HepG2 (cell line): Measurements from ENCODE around the gene OR52H1. TPM values are rescaled to one million over a fixed set of nuclear protein-coding genes. Genes with fewer than 3 reads are reported as not detected.

Experiments used
- ATAC-seq: fragments of 200-7000 bp; cut with Tn5 transposase; 3 replicates; pipeline ENCODE4 v1.9.1; 2020; ENCODE audit warnings: mild to moderate bottlenecking, moderate library complexity
- BruUV-seq: library from RNA; stranded (reverse); fragments of 400-500 nt; replicated peaks from 2 replicates; lab custom pipeline; 2021; lab: Mats Ljungman, UMichigan
- CTCF ChIA-PET: fragments of 300-600 bp; formaldehyde crosslinking; extraction: SDS; loops from one replicate; lab custom pipeline; 2021; ENCODE audit warnings: low total read pairs, inconsistent platforms, low intra/inter-chr PET ratio; lab: Yijun Ruan, JAX
- POLR2A ChIA-PET: fragments of 350-600 bp; sonication (Branson Sonifier 250); formaldehyde crosslinking; loops from one replicate; lab custom pipeline; 2020; ENCODE audit warnings: antibody characterized with exemption, inconsistent platforms; lab: Yijun Ruan, JAX
- DNase-seq: peaks from one replicate; pipeline ENCODE4 v3.0.0-alpha.2; 2015; ENCODE audit warnings: low spot score
- FAIRE-seq: peaks from 3 replicates; lab custom pipeline; 2011; peaks lifted over from hg19 to GRCh38; lab: Jason Lieb, UNC
- H2AFZ ChIP-seq: one replicate; pipeline ENCODE4 v1.6.1; 2011; ENCODE audit warnings: low read length, inconsistent platforms
- H3K27ac ChIP-seq: fragments of 300-600 bp; 3 replicates; pipeline ENCODE4 v1.8.0; 2011; ENCODE audit warnings: mixed run types, mild to moderate bottlenecking, mixed read lengths, low read length, inconsistent platforms; ENCODE audit not compliant: insufficient read depth; ENCODE audit errors: extremely low read length
- H3K27me3 ChIP-seq, 2 experiments: fragments of 200-600 bp in 1 of 2; 2 replicates in 1 of 2; 3 replicates in 1 of 2; pipeline versions ENCODE4 v1.6.0 to v1.8.0; 2011; ENCODE audit warnings: low read length in 2 of 2, mild to moderate bottlenecking in 2 of 2, moderate library complexity in 2 of 2, inconsistent platforms in 1 of 2; ENCODE audit not compliant: insufficient read depth in 2 of 2, control insufficient read depth in 1 of 2
- H3K36me3 ChIP-seq, 2 experiments: fragments of 200-600 bp in 1 of 2; replicated peaks in 1 of 2; 2 replicates in 1 of 2; 3 replicates in 1 of 2; pipeline versions ENCODE4 v1.5.1 to v1.8.0; 2011; ENCODE audit warnings: low read length in 2 of 2, inconsistent platforms in 1 of 2; ENCODE audit not compliant: insufficient read depth in 2 of 2, control insufficient read depth in 1 of 2
- H3K4me1 ChIP-seq: 2 replicates; pipeline ENCODE4 v1.5.1; 2012; ENCODE audit warnings: low read length, inconsistent platforms; ENCODE audit not compliant: insufficient read depth
- H3K4me2 ChIP-seq: 2 replicates; pipeline ENCODE4 v1.6.0; 2011; ENCODE audit warnings: low read depth, low read length, inconsistent platforms
- H3K4me3 ChIP-seq, 3 experiments: fragments of 200-600 bp in 1 of 3; sonication (generic), shearing (Covaris generic) in 1 of 3; replicated peaks in 1 of 3; 2 replicates each; pipeline ENCODE4 v1.5.1; 2011 to 2016; ENCODE audit warnings: low read length in 3 of 3, inconsistent platforms in 2 of 3, low read depth in 2 of 3, mild to moderate bottlenecking in 2 of 3, control low read depth in 1 of 3, mixed read lengths in 1 of 3; ENCODE audit not compliant: insufficient read depth in 1 of 3
- H3K79me2 ChIP-seq: one replicate; pipeline ENCODE4 v1.6.1; 2011; ENCODE audit warnings: low read length, inconsistent platforms; ENCODE audit not compliant: insufficient read depth
- H3K9ac ChIP-seq: 2 replicates; pipeline ENCODE4 v1.6.0; 2011; ENCODE audit warnings: mild to moderate bottlenecking, low read depth, low read length, inconsistent platforms; ENCODE audit not compliant: insufficient read depth
- H3K9me3 ChIP-seq: 2 replicates; pipeline ENCODE4 v1.5.1; 2012; ENCODE audit warnings: mild to moderate bottlenecking, low read length
- H4K20me1 ChIP-seq: 2 replicates; pipeline ENCODE4 v1.6.0; 2011; ENCODE audit warnings: inconsistent platforms, mild to moderate bottlenecking, low read length, moderate library complexity; ENCODE audit not compliant: insufficient read depth
- BCL3 ChIP-seq: sonication (generic); formaldehyde crosslinking; IDR thresholded peaks from 2 replicates; pipeline ENCODE4 v1.5.1; 2020; ENCODE audit warnings: mild to moderate bottlenecking, missing genetic modification reagents, moderate library complexity
- BHLHE40 ChIP-seq: IDR thresholded peaks from 2 replicates; pipeline ENCODE4 v1.6.1; 2011; ENCODE audit warnings: low read length, improper control_type of control experiment
- CEBPB ChIP-seq: IDR thresholded peaks from 2 replicates; pipeline ENCODE4 v1.6.1; 2011; ENCODE audit warnings: low read depth, low read length, improper control_type of control experiment, borderline replicate concordance
- PHF8 ChIP-seq: sonication (generic); formaldehyde crosslinking; IDR thresholded peaks from 2 replicates; pipeline ENCODE4 v1.5.0; 2020; ENCODE audit warnings: missing genetic modification reagents
- RFX1 ChIP-seq: fragments of 450-650 bp; IDR thresholded peaks from 2 replicates; pipeline ENCODE4 v1.6.1; 2017
- SATB2 ChIP-seq: sonication (generic); formaldehyde crosslinking; IDR thresholded peaks from 2 replicates; pipeline ENCODE4 v1.5.0; 2020; ENCODE audit warnings: missing genetic modification reagents
- SMYD3 ChIP-seq: sonication (generic); formaldehyde crosslinking; IDR thresholded peaks from 2 replicates; pipeline ENCODE4 v1.8.1; 2023; ENCODE audit warnings: mild to moderate bottlenecking, missing genetic modification reagents
- SRSF1 ChIP-seq: fragments of 200-400 bp; formaldehyde crosslinking; optimal IDR thresholded peaks from 2 replicates; pipeline ENCODE3; 2017; ENCODE audit warnings: mild to moderate bottlenecking, low read depth, low read length, moderate library complexity
- TEF ChIP-seq: sonication (generic); formaldehyde crosslinking; IDR thresholded peaks from 2 replicates; pipeline ENCODE4 v1.5.0; 2020; ENCODE audit warnings: missing genetic modification reagents
- ZKSCAN1 ChIP-seq: fragments of 150-350 bp; IDR thresholded peaks from 2 replicates; pipeline ENCODE4 v1.6.1; 2014; ENCODE audit warnings: low read length
- ZNF713 ChIP-seq: sonication (generic); formaldehyde crosslinking; IDR thresholded peaks from 2 replicates; pipeline ENCODE4 v1.4.0; 2020; ENCODE audit warnings: mild to moderate bottlenecking, missing genetic modification reagents
- ZNF850 ChIP-seq: sonication (generic); formaldehyde crosslinking; conservative IDR thresholded peaks from 2 replicates; pipeline ENCODE4 v1.9.0; 2021; ENCODE audit warnings: mild to moderate bottlenecking, missing genetic modification reagents
- WGBS: methylation state at CpG from one replicate; pipeline ENCODE4 v1.1.6; 2017; ENCODE audit warnings: low lambda C conversion rate; 5-methylcytosine and 5-hydroxymethylcytosine counted together
- in situ Hi-C: cut with HindIII; loops from 2 replicates; pipeline ENCODE4 v1.10.0; 2017; ENCODE audit warnings: low pct_unique_long_range_greater_than_20kb; ENCODE audit not compliant: extremely low pct_ligation_motif_present
- intact Hi-C: fragments of 100-400 bp; cut with micrococcal nuclease; formaldehyde crosslinking; loops from one replicate; pipeline ENCODE4 v1.10.0; 2022; ENCODE audit not compliant: unreplicated experiment
- polyA plus RNA-seq, 8 experiments: library from polyadenylated mRNA; depleted of rRNA in 3 of 8; stranded (reverse) in 7 of 8; unstranded in 1 of 8; fragments of >200 nt; fragmentation: Illumina TruSeq in 4 of 8; extraction: Trizol in 4 of 8; gene quantifications; 2 replicates each; pipeline versions ENCODE4 v1.2.1 to v1.2.3, GENCODE V29; 2011 to 2016; ENCODE audit warnings: low read depth in 4 of 8, missing spikeins in 1 of 8, mixed read lengths in 1 of 8; ENCODE audit not compliant: insufficient read depth in 1 of 8
- total RNA-seq, 5 experiments: library from RNA; depleted of rRNA; stranded (reverse); fragments of >200 nt; fragmentation: Illumina TruSeq; extraction: Trizol; gene quantifications; 2 replicates each; pipeline ENCODE4 v1.2.3, GENCODE V29; 2016; ENCODE audit warnings: low read depth in 1 of 5
- TF ChIP-seq, protein P1 (sequence below): sonication (generic); formaldehyde crosslinking; IDR thresholded peaks from 2 replicates; pipeline ENCODE4 v1.5.0; 2020; ENCODE audit warnings: mild to moderate bottlenecking, low read depth, missing genetic modification reagents, borderline replicate concordance
- TF ChIP-seq, protein P2 (sequence below): IDR thresholded peaks from 2 replicates; pipeline ENCODE4 v1.6.1; 2016; ENCODE audit warnings: missing biosample characterization, missing genetic modification reagents, low read depth

Gene OR52H1
- total and polyA plus RNA-seq, 2 of the 13 experiments (the other 11 are each of a cell fraction or from before 2014, with no cell fraction given), result not detected

DNA sequence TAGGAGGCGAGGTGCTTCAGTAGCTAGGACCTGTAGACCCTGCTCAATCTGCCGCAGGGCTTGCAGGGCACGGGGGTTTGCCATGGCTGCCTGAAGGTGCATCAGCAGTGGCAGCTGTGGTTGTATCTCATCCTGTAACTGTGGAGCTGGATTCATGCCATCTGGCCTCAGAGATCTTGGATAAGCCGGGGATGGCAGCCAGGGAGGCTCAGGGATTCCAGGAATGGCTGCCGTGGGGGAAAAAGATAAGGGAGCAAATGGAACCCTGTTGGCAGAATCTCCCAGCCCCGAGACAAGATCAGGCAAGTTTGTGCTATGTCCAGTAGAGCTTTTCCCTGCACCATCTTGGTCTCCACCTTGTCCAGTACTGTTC, 40.4 kb downstream of the OR52H1 start:
- Histone ChIP-seq H3K27ac (no peak overlapping the region), H3K4me1 (no peaks in the 10 kb centered on the region), H2AFZ (no peak overlapping the region), H3K4me3 (no peak overlapping the region), H3K27me3 (peaks cover 0 to 10% of the 10 kb centered on the region in 2 experiments; a peak in 3 of 5 replicates), H4K20me1 (no peaks in the 10 kb centered on the region), H3K9ac (no peak overlapping the region), H3K4me2 (no peak overlapping the region), H3K79me2 (no peaks in the 10 kb centered on the region), H3K36me3 (no peaks in the 10 kb centered on the region), H3K9me3 (no peaks in the 10 kb centered on the region)
- ChIA-PET CTCF (no interaction called here), POLR2A (no interaction called here)
- TF ChIP-seq SMYD3 (CRISPR knock-in tag) (no peak), TEF (CRISPR knock-in tag) (no peak)
- in situ Hi-C loops (no loop called here), intact Hi-C loops (no loop called here)
- DNase-seq (no peak), ATAC-seq (no peak), FAIRE-seq (no peak)
- BruUV-seq, result no TSS peak
- WGBS, result 7% methylated on average over 2 of the region's 6 CpGs

DNA sequence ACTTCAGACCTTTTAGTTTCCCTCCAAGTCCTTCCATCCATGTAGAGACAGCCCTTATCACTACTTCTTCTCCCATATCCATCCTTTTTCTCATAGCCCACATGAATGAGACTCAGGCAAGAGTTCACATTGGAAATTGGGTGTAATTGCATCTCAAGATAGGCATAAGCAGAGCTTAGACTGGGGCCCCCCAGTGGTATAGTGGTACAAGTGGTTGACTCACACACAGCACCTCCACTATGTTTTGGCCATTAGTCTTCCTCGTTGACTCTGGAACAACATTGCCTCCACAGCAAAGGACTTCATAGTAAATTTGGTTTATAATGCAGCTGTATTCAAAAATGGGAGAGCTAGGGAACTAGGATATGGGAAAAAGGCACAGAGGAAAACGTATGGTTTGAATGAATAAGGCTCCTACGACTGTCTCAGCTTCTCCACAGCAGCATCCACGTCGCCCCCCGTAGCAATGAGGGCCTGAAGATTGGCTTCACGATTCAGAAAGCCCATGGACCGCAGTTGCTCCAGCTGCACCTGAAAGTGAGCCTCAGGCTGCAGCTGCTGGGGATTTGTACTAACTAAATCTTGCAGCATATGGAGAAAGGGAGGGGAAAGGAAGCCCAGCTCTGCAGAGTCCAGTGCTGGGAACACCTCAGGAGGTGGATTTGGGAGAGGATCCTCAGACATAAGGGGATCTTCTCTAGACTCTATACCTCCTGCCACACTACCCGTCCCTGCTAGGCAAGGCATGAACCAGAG, 41.0 kb downstream of the OR52H1 start:
- ChIA-PET POLR2A (no interaction called here), CTCF (no interaction called here)
- H4K20me1 ChIP-seq, result no peaks in the 10 kb centered on the region; the same call in 1 of the 2 replicates
- in situ Hi-C loops, result no loop called here
- no peak overlapping the region for H3K27ac ChIP-seq
- ATAC-seq (no peak; the same call in 2 of the 3 replicates), FAIRE-seq (no peak), DNase-seq (no peak)
- H3K9ac ChIP-seq, result no peak overlapping the region
- H3K36me3 ChIP-seq, result no peaks in the 10 kb centered on the region
- BruUV-seq, result no TSS peak
- H3K4me2 ChIP-seq, result no peak overlapping the region
- H3K4me3 ChIP-seq, result no peak overlapping the region
- H3K79me2 ChIP-seq, result no peaks in the 10 kb centered on the region
- TF ChIP-seq BHLHE40 (no peak), ZKSCAN1 (no peak), ZNF713 (CRISPR knock-in tag) (no peak), PHF8 (CRISPR knock-in tag) (no peak), RFX1 (no peak), ZNF850 (CRISPR knock-in tag) (no peak), BCL3 (CRISPR knock-in tag) (no peak), CEBPB (no peak), SRSF1 (no peak), SATB2 (no peak)
- TF ChIP-seq, protein P1, sequence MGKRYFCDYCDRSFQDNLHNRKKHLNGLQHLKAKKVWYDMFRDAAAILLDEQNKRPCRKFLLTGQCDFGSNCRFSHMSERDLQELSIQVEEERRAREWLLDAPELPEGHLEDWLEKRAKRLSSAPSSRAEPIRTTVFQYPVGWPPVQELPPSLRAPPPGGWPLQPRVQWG, result no peak
- TF ChIP-seq, protein P2, sequence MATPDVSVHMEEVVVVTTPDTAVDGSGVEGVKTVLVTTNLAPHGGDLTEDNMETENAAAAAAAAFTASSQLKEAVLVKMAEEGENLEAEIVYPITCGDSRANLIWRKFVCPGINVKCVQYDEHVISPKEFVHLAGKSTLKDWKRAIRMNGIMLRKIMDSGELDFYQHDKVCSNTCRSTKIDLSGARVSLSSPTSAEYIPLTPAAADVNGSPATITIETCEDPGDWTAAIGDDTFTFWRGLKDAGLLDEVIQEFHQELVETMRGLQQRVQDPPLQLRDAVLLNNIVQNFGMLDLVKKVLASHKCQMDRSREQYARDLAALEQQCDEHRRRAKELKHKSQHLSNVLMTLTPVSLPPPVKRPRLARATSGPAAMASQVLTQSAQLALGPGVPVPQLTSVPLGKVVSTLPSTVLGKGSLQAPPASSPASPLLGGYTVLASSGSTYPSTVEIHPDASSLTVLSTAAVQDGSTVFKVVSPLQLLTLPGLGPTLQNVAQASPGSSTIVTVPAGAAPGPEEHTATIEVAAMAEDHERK (CRISPR knock-in tag), result no peak
- H3K4me1 ChIP-seq, result no peaks in the 10 kb centered on the region
- WGBS, result 3% methylated on average over 7 of the region's 9 CpGs
- no peak overlapping the region for H2AFZ ChIP-seq
- intact Hi-C loops, result no loop called here
- H3K27me3 ChIP-seq, result peaks cover 0 to 10% of the 10 kb centered on the region in 2 experiments; a peak in 3 of 5 replicates
- H3K9me3 ChIP-seq, result no peaks in the 10 kb centered on the region
